Activated CD4-positive, alpha-beta T cell treated with anti-CD3 and anti-CD28 coated beads for 36 hours (primary cell): ENCODE measurements around the gene RBP4. TPM values are rescaled to one million over a fixed set of nuclear protein-coding genes. Genes with fewer than 3 reads are reported as not detected.

Experiments used
- total RNA-seq, 2 experiments: library from RNA; stranded (reverse); gene quantifications; one replicate each; pipeline ENCODE4 v1.2.3, GENCODE V29; 2021

RBP4 gene
- total RNA-seq, 2 experiments from 2014 or later: not detected

Other genes starting within 250 kb of the RBP4 start
- gene MYOF, start 118.9 kb downstream of the RBP4 start, total RNA-seq: 10 to 100 TPM; 37.8 to 40.0 TPM
- 10 to 100 TPM; 67.8 to 76.0 TPM for gene CEP55, start 104.6 kb downstream of the RBP4 start, total RNA-seq
- not detected for gene FFAR4, start 34.6 kb downstream of the RBP4 start, total RNA-seq
- gene PDE6C, start 11.3 kb upstream of the RBP4 start, total RNA-seq: not detected
- 10 to 100 TPM; 18.9 to 29.4 TPM for gene FRA10AC1, start 101.4 kb upstream of the RBP4 start, total RNA-seq
- not detected for gene LGI1, start 156.7 kb upstream of the RBP4 start, total RNA-seq